Measurements from ENCODE around the gene HIPK2.
"Not testable (repeated sequence)": the region's sequence is repeated elsewhere in the genome, so short reads cannot be mapped to it uniquely, and the experiment has no call there.

HIPK2 gene

DNA sequence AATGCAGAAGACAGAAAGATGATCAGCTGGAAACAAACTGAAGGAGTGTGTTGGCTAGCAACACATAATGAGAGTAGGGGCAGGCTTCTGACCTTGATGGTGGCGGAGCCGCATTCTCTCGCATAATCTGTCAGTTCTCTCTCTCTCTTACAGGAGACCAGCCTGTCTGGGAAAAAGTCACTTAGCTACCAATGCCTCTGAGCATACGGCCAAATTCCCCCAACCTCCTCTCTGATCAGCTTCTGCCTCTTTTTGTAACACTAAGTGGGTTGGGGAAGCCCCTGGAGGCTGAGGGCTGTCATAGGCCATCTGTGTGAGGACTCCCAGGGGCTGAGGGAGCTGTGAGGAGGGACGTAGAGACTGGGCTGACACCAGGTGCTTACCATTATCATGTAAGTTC is 104.6 kb downstream of the HIPK2 start:
- no peak overlapping the region for H3K4me2 ChIP-seq (ENCODE audit: low read length)
- H3K9me3 ChIP-seq (replicated peaks; ENCODE audit: low read length) = no peaks in the 10 kb centered on the region
- no peaks in the 10 kb centered on the region for H3K27me3 ChIP-seq (ENCODE audit: control insufficient read depth, insufficient read depth, low read length)
- H3K9ac ChIP-seq (ENCODE audit: low read depth, low read length) = peak overlapping the region; percentile 20
- H3K36me3 ChIP-seq (ENCODE audit: insufficient read depth, low read length) = peaks cover 51% of the 10 kb centered on the region
- peaks cover 62% of the 10 kb centered on the region for H3K4me1 ChIP-seq (ENCODE audit: control insufficient read depth, insufficient read depth, low read length)
- no peak overlapping the region for H3K4me3 ChIP-seq (ENCODE audit: low read length)

- H3K4me1 ChIP-seq (ENCODE audit: control insufficient read depth, insufficient read depth, low read length) = peaks cover 68% of the 10 kb centered on the region
- no peak overlapping the region for H3K4me2 ChIP-seq (ENCODE audit: low read length)
Measured at GRCh38 chr7:139671967-139672366, 105.8 kb downstream of the HIPK2 start.

GRCh38 chr7:139670662-139671061 is 107.1 kb downstream of the HIPK2 start:
- not testable (repeated sequence) for H3K27me3 ChIP-seq (ENCODE audit: control insufficient read depth, insufficient read depth, low read length); H3K9me3 ChIP-seq (replicated peaks; ENCODE audit: low read length); H3K9ac ChIP-seq (ENCODE audit: low read depth, low read length); H3K4me2 ChIP-seq (ENCODE audit: low read length); H3K4me3 ChIP-seq (ENCODE audit: low read length)
- Histone ChIP-seq H3K4me1 (ENCODE audit: control insufficient read depth, insufficient read depth, low read length) (peaks cover 65% of the 10 kb centered on the region), H3K36me3 (ENCODE audit: insufficient read depth, low read length) (peaks cover 55% of the 10 kb centered on the region)

More at GRCh38 chr7:139671967-139672366, 105.8 kb downstream of the HIPK2 start:
- H3K36me3 ChIP-seq (ENCODE audit: insufficient read depth, low read length) = peaks cover 51% of the 10 kb centered on the region
- H3K9ac ChIP-seq (ENCODE audit: low read depth, low read length) = no peak overlapping the region
- H3K9me3 ChIP-seq (replicated peaks; ENCODE audit: low read length) = no peaks in the 10 kb centered on the region
- no peaks in the 10 kb centered on the region for H3K27me3 ChIP-seq (ENCODE audit: control insufficient read depth, insufficient read depth, low read length)
- H3K4me3 ChIP-seq (ENCODE audit: low read length) = no peak overlapping the region

GRCh38 chr7:139669106-139670061 is 108.4 kb downstream of the HIPK2 start:
- H3K27me3 ChIP-seq (ENCODE audit: control insufficient read depth, insufficient read depth, low read length) = no peaks in the 10 kb centered on the region
- peak overlapping the region; percentile 8 for H3K4me2 ChIP-seq (ENCODE audit: low read length)
- no peaks in the 10 kb centered on the region for H3K9me3 ChIP-seq (replicated peaks; ENCODE audit: low read length)
- H3K4me1 ChIP-seq (ENCODE audit: control insufficient read depth, insufficient read depth, low read length) = peaks cover 52% of the 10 kb centered on the region
- no peak overlapping the region for H3K4me3 ChIP-seq (ENCODE audit: low read length)
- peaks cover 54% of the 10 kb centered on the region for H3K36me3 ChIP-seq (ENCODE audit: insufficient read depth, low read length)
- no peak overlapping the region for H3K9ac ChIP-seq (ENCODE audit: low read depth, low read length)

DNA sequence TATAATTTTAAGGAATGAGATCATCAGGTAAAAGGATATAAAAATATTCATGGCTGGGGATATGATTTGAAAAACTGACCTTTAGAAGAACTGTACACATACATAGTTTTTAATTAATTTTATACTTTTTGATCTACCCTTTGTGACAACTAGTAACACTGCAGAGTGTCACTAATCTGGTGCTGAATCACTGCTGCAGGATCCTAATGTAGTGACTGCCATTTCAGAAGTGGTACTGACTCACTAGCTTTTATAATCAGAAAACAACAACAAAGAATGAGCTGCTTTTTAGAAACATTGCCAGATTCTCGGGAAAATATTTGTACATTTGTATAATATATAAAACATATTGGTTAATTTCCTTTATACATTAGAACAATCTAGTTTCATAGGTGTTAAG is 110.4 kb downstream of the HIPK2 start:
- H3K9ac ChIP-seq (ENCODE audit: low read depth, low read length) = no peak overlapping the region
- H3K4me2 ChIP-seq (ENCODE audit: low read length) = no peak overlapping the region
- H3K9me3 ChIP-seq (replicated peaks; ENCODE audit: low read length) = no peaks in the 10 kb centered on the region
- H3K4me3 ChIP-seq (ENCODE audit: low read length) = no peak overlapping the region
- no peaks in the 10 kb centered on the region for H3K27me3 ChIP-seq (ENCODE audit: control insufficient read depth, insufficient read depth, low read length)
- peaks cover 36% of the 10 kb centered on the region for H3K4me1 ChIP-seq (ENCODE audit: control insufficient read depth, insufficient read depth, low read length)
- H3K36me3 ChIP-seq (ENCODE audit: insufficient read depth, low read length) = peaks cover 48% of the 10 kb centered on the region

DNA sequence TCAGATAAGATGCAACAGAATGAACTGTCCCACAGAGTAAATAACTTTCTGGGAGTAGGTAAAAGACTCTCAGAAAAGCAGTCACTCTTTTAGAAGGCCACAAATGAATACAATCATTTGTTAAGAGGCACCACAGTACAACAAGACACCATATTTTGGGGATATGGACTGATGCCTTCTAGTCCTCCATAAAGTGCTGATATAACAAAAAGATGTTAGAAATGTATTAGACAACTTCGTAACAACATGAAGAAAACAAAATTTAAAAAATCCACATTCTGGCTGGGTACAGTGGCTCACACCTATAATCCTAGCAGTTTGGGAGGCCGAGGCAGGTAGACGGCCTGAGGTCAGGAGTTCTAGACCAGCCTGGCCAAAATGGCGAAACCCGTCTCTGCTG is 111.3 kb downstream of the HIPK2 start:
- no peaks in the 10 kb centered on the region for H3K9me3 ChIP-seq (replicated peaks; ENCODE audit: low read length)
- no peak overlapping the region for H3K9ac ChIP-seq (ENCODE audit: low read depth, low read length)
- no peak overlapping the region for H3K4me2 ChIP-seq (ENCODE audit: low read length)
- peaks cover 33% of the 10 kb centered on the region for H3K4me1 ChIP-seq (ENCODE audit: control insufficient read depth, insufficient read depth, low read length)
- H3K27me3 ChIP-seq (ENCODE audit: control insufficient read depth, insufficient read depth, low read length) = no peaks in the 10 kb centered on the region
- H3K36me3 ChIP-seq (ENCODE audit: insufficient read depth, low read length) = peaks cover 57% of the 10 kb centered on the region
- H3K4me3 ChIP-seq (ENCODE audit: low read length) = no peak overlapping the region

DNA sequence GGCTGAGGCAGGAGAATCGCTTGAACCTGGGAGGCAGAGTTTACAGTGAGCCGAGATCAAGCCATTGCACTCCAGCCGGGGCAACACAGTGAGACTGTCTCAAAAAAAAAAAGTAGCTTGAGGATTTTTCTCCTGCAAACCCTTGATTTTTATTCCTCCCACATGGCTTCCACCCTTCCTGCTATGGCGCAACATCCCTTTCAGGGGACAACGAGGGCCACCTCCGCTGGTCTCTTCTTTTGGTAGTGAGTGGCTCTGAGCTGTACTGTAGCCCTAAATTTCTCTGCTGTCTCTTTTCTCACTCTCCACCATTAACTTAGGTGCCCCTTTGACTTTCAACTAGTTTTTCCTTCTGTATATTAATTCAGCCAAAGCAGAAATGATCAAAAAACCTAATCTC is 113.4 kb downstream of the HIPK2 start:
- H3K27me3 ChIP-seq (ENCODE audit: control insufficient read depth, insufficient read depth, low read length) = no peaks in the 10 kb centered on the region

DNA sequence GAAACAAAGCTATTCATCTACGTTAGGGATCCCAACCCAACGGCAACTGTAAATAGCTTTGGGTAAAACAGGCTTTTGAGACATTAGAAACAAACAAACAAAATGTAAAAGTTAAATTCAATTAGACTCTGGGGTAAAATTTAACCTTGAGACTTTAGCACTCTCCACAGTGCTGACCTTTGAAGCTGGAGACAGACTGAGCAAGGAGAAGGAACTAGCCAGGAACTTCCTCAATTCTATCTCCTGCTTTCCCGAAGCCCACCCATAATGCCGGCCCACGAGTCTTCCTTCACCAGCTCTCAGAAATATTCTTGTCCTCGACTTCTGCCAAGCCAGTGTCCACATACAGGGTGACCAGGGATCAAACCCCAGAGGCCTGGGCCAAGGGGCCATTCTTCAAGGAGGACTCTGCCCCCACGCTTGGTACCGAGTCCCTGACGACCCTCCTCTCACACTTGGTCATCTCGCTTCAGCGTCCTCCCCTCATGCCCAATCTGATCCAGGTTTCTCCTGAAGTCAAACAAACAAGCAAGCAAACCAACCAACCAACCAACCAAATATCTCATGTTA is 114.1 kb downstream of the HIPK2 start:
- no peak overlapping the region for H3K4me3 ChIP-seq (ENCODE audit: low read length)
- no peaks in the 10 kb centered on the region for H3K27me3 ChIP-seq (ENCODE audit: control insufficient read depth, insufficient read depth, low read length)
- H3K9me3 ChIP-seq (replicated peaks; ENCODE audit: low read length) = no peaks in the 10 kb centered on the region
- peaks cover 60% of the 10 kb centered on the region for H3K36me3 ChIP-seq (ENCODE audit: insufficient read depth, low read length)
- no peak overlapping the region for H3K9ac ChIP-seq (ENCODE audit: low read depth, low read length)
- H3K4me1 ChIP-seq (ENCODE audit: control insufficient read depth, insufficient read depth, low read length) = peaks cover 45% of the 10 kb centered on the region
- H3K4me2 ChIP-seq (ENCODE audit: low read length) = no peak overlapping the region

More for the DNA sequence above, 113.4 kb downstream of the HIPK2 start:
- Histone ChIP-seq H3K9ac (ENCODE audit: low read depth, low read length) (no peak overlapping the region), H3K4me3 (ENCODE audit: low read length) (no peak overlapping the region), H3K36me3 (ENCODE audit: insufficient read depth, low read length) (peaks cover 65% of the 10 kb centered on the region), H3K9me3 (replicated peaks; ENCODE audit: low read length) (no peaks in the 10 kb centered on the region), H3K4me1 (ENCODE audit: control insufficient read depth, insufficient read depth, low read length) (peaks cover 41% of the 10 kb centered on the region), H3K4me2 (ENCODE audit: low read length) (no peak overlapping the region)

GRCh38 chr7:139661903-139662302 is 115.9 kb downstream of the HIPK2 start:
- no peaks in the 10 kb centered on the region for H3K9me3 ChIP-seq (replicated peaks; ENCODE audit: low read length)
- H3K9ac ChIP-seq (ENCODE audit: low read depth, low read length) = no peak overlapping the region
- no peak overlapping the region for H3K4me2 ChIP-seq (ENCODE audit: low read length)
- peaks cover 48% of the 10 kb centered on the region for H3K4me1 ChIP-seq (ENCODE audit: control insufficient read depth, insufficient read depth, low read length)
- H3K27me3 ChIP-seq (ENCODE audit: control insufficient read depth, insufficient read depth, low read length) = no peaks in the 10 kb centered on the region
- peaks cover 70% of the 10 kb centered on the region for H3K36me3 ChIP-seq (ENCODE audit: insufficient read depth, low read length)
- no peak overlapping the region for H3K4me3 ChIP-seq (ENCODE audit: low read length)

DNA sequence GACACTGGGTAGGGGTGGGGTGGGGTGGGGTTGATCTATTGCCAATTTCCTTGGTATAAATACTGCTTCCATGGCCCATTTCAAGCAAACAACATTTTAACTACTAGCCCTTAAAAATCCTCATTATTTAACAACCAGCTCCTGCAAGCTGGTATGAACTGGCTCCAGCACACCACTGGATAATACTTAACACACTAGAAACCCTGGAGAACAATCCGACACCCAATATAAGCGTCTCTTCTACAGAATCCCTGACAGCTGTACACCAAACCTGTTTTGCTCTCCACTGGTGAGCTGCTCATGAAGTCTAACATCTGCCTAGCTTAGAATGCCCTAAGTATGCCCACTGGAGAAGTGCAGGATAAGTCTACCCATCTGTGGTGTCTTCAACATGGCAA is 116.8 kb downstream of the HIPK2 start:
- H3K27me3 ChIP-seq (ENCODE audit: control insufficient read depth, insufficient read depth, low read length) = no peaks in the 10 kb centered on the region
- H3K4me2 ChIP-seq (ENCODE audit: low read length) = no peak overlapping the region
- no peak overlapping the region for H3K9ac ChIP-seq (ENCODE audit: low read depth, low read length)
- H3K9me3 ChIP-seq (replicated peaks; ENCODE audit: low read length) = no peaks in the 10 kb centered on the region
- H3K4me1 ChIP-seq (ENCODE audit: control insufficient read depth, insufficient read depth, low read length) = peaks cover 50% of the 10 kb centered on the region
- H3K4me3 ChIP-seq (ENCODE audit: low read length) = no peak overlapping the region
- peaks cover 63% of the 10 kb centered on the region for H3K36me3 ChIP-seq (ENCODE audit: insufficient read depth, low read length)

GRCh38 chr7:139660317-139661042 is 117.3 kb downstream of the HIPK2 start:
- Histone ChIP-seq H3K4me3 (ENCODE audit: low read length) (no peak overlapping the region), H3K27me3 (ENCODE audit: control insufficient read depth, insufficient read depth, low read length) (no peaks in the 10 kb centered on the region), H3K4me1 (ENCODE audit: control insufficient read depth, insufficient read depth, low read length) (peaks cover 56% of the 10 kb centered on the region), H3K9ac (ENCODE audit: low read depth, low read length) (no peak overlapping the region), H3K36me3 (ENCODE audit: insufficient read depth, low read length) (peaks cover 61% of the 10 kb centered on the region), H3K9me3 (replicated peaks; ENCODE audit: low read length) (no peaks in the 10 kb centered on the region), H3K4me2 (ENCODE audit: low read length) (no peak overlapping the region)
